Ishikawa (cell line): ENCODE results near the gene PLEKHO2.

Source experiments
- CEBPB ChIP-seq: IDR thresholded peaks from 2 replicates; pipeline ENCODE4 v1.6.1; 2012
- EGR1 ChIP-seq: IDR thresholded peaks from 2 replicates; pipeline ENCODE4 v1.6.1; 2012
- EP300 ChIP-seq: IDR thresholded peaks from 2 replicates; pipeline ENCODE4 v1.6.1; 2012; ENCODE audit warnings: borderline replicate concordance
- FOXM1 ChIP-seq: IDR thresholded peaks from 2 replicates; pipeline ENCODE4 v1.6.1; 2012; ENCODE audit warnings: low read depth, borderline replicate concordance
- NFIC ChIP-seq: IDR thresholded peaks from 2 replicates; pipeline ENCODE4 v1.6.1; 2012
- RAD21 ChIP-seq: IDR thresholded peaks from 2 replicates; pipeline ENCODE4 v1.6.1; 2012; ENCODE audit warnings: low read depth
- TAF1 ChIP-seq: IDR thresholded peaks from 2 replicates; pipeline ENCODE4 v1.6.1; 2012; ENCODE audit warnings: low read depth, mild to moderate bottlenecking
- TCF12 ChIP-seq: IDR thresholded peaks from 2 replicates; pipeline ENCODE4 v1.6.1; 2012; ENCODE audit warnings: low read depth
- YY1 ChIP-seq: IDR thresholded peaks from 2 replicates; pipeline ENCODE4 v1.6.1; 2012; ENCODE audit warnings: low read depth
- ZBTB7A ChIP-seq: IDR thresholded peaks from 2 replicates; pipeline ENCODE4 v1.6.1; 2012; ENCODE audit warnings: low read depth
- TF ChIP-seq, protein P1 (sequence below): IDR thresholded peaks from 2 replicates; pipeline ENCODE4 v1.6.1; 2012
- TF ChIP-seq, protein P2 (sequence below): IDR thresholded peaks from 2 replicates; pipeline ENCODE4 v1.6.1; 2012; ENCODE audit warnings: low read depth, mild to moderate bottlenecking

DNA sequence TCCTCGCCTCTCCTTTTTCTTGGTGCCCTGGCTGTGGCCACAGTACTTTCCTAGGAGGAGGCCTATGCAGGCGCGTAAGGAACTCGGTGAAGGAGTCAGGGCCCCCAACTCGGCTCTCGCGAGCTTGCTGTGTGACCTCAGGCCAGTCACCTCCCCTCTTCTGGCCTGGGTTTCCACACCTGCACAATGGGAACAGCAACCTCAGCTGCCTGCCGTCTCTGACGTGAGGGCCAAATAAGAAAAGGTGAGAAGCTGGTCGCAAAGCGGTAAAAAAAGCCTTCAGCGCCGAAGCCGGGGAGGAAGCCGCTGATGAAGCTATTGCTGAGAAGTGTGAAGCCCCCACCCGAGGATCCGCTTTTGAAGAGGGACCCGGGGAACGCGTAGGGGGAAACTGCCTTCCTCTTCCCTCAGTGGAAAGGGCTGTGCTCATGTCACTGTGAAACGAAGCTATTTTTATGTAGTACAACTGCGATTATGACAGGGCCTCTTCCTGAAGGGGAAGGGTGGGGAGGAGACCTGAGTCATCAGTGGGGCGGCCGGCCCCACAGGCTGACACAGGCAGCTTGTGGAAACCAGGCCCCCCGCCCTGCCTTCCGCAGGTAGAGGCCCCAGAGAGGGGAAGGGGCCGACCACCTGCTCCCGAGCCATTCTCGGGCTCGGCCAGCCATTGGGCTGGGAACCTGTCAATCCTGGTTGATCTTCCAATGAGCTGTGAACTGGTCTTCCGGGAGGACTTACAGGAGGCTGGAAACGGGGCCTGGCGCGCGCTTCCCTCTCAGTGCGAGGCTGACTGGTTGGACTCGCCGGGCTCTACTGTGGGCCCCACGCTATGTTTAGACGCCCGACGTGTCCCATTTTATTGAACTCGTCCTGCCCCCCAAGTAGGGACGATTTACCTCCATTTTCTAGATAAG lies 52.0 kb downstream of the PLEKHO2 start:
- TF ChIP-seq EP300 (no peak), EGR1 (no peak), CEBPB (no peak), RAD21 (no peak), TAF1 (no peak), YY1 (no peak), ZBTB7A (no peak), TCF12 (no peak), NFIC (no peak), FOXM1 (no peak)
- TF ChIP-seq, protein P1, sequence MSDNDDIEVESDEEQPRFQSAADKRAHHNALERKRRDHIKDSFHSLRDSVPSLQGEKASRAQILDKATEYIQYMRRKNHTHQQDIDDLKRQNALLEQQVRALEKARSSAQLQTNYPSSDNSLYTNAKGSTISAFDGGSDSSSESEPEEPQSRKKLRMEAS: no peak
- TF ChIP-seq, protein P2, sequence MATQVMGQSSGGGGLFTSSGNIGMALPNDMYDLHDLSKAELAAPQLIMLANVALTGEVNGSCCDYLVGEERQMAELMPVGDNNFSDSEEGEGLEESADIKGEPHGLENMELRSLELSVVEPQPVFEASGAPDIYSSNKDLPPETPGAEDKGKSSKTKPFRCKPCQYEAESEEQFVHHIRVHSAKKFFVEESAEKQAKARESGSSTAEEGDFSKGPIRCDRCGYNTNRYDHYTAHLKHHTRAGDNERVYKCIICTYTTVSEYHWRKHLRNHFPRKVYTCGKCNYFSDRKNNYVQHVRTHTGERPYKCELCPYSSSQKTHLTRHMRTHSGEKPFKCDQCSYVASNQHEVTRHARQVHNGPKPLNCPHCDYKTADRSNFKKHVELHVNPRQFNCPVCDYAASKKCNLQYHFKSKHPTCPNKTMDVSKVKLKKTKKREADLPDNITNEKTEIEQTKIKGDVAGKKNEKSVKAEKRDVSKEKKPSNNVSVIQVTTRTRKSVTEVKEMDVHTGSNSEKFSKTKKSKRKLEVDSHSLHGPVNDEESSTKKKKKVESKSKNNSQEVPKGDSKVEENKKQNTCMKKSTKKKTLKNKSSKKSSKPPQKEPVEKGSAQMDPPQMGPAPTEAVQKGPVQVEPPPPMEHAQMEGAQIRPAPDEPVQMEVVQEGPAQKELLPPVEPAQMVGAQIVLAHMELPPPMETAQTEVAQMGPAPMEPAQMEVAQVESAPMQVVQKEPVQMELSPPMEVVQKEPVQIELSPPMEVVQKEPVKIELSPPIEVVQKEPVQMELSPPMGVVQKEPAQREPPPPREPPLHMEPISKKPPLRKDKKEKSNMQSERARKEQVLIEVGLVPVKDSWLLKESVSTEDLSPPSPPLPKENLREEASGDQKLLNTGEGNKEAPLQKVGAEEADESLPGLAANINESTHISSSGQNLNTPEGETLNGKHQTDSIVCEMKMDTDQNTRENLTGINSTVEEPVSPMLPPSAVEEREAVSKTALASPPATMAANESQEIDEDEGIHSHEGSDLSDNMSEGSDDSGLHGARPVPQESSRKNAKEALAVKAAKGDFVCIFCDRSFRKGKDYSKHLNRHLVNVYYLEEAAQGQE: no peak
